Heart right ventricle (tissue), 16 donors: ENCODE results near the gene EFTUD2. TPM values are rescaled to one million over a fixed set of nuclear protein-coding genes. Genes with fewer than 3 reads are reported as not detected.
A peak's percentile ranks its signal among the peaks of the same experiment; 100 is the strongest.

Experiments
- ATAC-seq, 8 donors: fragments of 200-7000 bp; cut with Tn5 transposase; one replicate each; pipeline ENCODE4 v1.9.1; 2020; ENCODE audit warnings: mild to moderate bottlenecking in 8 of 8, moderate library complexity in 8 of 8, moderate number of reproducible peaks in 1 of 8
- DNase-seq, 2 donors: peaks; one replicate each; pipeline ENCODE4 v3.0.0-alpha.2; 2020
- H3K27ac ChIP-seq, 10 donors: fragments of 200-600 bp; sonication (generic) in 2 of 10; one replicate each; pipeline versions ENCODE4 v1.5.0 to v1.8.0; 2020 to 2022; ENCODE audit warnings: mild to moderate bottlenecking in 3 of 10
- H3K27me3 ChIP-seq, 7 donors: fragments of 200-600 bp; one replicate each; pipeline ENCODE4 v1.8.0; 2021 to 2022; ENCODE audit warnings: mild to moderate bottlenecking in 2 of 7
- H3K36me3 ChIP-seq, 9 donors: fragments of 200-600 bp; sonication (generic) in 1 of 9; one replicate each; pipeline versions ENCODE4 v1.5.0 to v1.8.0; 2020 to 2022; ENCODE audit warnings: mild to moderate bottlenecking in 2 of 9
- H3K4me1 ChIP-seq, 9 donors: fragments of 200-600 bp; sonication (generic) in 1 of 9; one replicate each; pipeline versions ENCODE4 v1.5.0 to v1.8.0; 2020 to 2022; ENCODE audit warnings: mild to moderate bottlenecking in 4 of 9
- H3K4me3 ChIP-seq, 10 donors: fragments of 200-600 bp; sonication (generic) in 2 of 10; one replicate each; pipeline versions ENCODE4 v1.5.0 to v1.8.0; 2020 to 2022; ENCODE audit warnings: mild to moderate bottlenecking in 7 of 10, moderate library complexity in 2 of 10
- H3K9me3 ChIP-seq, 11 donors: fragments of 200-600 bp in 10 of 11; sonication (generic) in 2 of 11; one replicate each; pipeline versions ENCODE4 v1.5.0 to v1.8.0; 2013 to 2022; ENCODE audit warnings: mild to moderate bottlenecking in 2 of 11, control low read depth in 1 of 11, moderate library complexity in 1 of 11
- CTCF ChIP-seq, 9 donors: fragments of 200-600 bp; sonication (generic) in 2 of 9; IDR thresholded peaks; one replicate each; pipeline versions ENCODE4 v1.5.0 to v1.8.0; 2021 to 2022; ENCODE audit warnings: antibody characterized with exemption in 9 of 9, mild to moderate bottlenecking in 5 of 9, moderate library complexity in 1 of 9
- WGBS, 2 donors: extraction: QIAGEN DNeasy Blood & Tissue Kit; methylation state at CpG; one replicate each; pipeline ENCODE4 v1.1.7; 2013; ENCODE audit warnings: inconsistent platforms in 1 of 2; 5-methylcytosine and 5-hydroxymethylcytosine counted together
- intact Hi-C, 10 donors: fragments of 100-400 bp; cut with DNase I; formaldehyde crosslinking; loops; one replicate each; pipeline versions ENCODE4 v1.11.1 to v1.14.2; 2022
- polyA plus RNA-seq, 2 donors: library from polyadenylated mRNA; stranded (reverse); fragments of 200-250 nt; gene quantifications; one replicate each; pipeline ENCODE4 v1.2.3, GENCODE V29; 2013
- total RNA-seq, 10 donors: library from RNA; stranded (reverse); fragmentation: NEBNext Ultra II Directional in 3 of 10; extraction: Animal tissue kit (Norgen Biotek cat#: 25700) in 3 of 10; gene quantifications; one replicate each; pipeline versions ENCODE4 v1.2.1 to v1.2.4, GENCODE V29; 2021 to 2023
- donor health status: Arrhythmogenic right ventricular cardiomyopathy.
- donor health status: ischemic (EF 13 %, LVEDD 7.1; RV severe dilation, severe dysfunction).
- donor health status: healthy with polysubstance abuse.
- donor health status: DM: no; HTN: yes; CAD: no.
- donor health status: DM: no; HTN: no; CAD: no.
- donor health status: ischemic (EF 25% LVEDD 6.9; RV normal size, moderate dysfunction).
- donor health status: ischemic (EF 25% LVEDD 5.7; RV mildly dilated, moderate dysfunction).
- donor health status: healthy.
- donor health status: DM: yes; HTN: yes; CAD: no.
- donor health status: Ischemic cardiomyopathy.
- donor health status: ischemic (EF 35%, LVEDD 5.7; RV mildly dilated, moderate dysfunction).
- donor health status: nonischemic (EF 11% LVEDD 7.7; RV severe dilation, severe dysfunction).
- donor health status: DM: yes; HTN: yes; CAD: no.
- donor health status: PGD.
- donor health status: ischemic (EF 29% LVEDD 5.4; RV normal size, mild dysfunction).
- donor health status: nonischemic (EF 23%, LVEDD 6.1; RV moderate dilation, normal function).

The EFTUD2 gene
- total and polyA plus RNA-seq, 12 donors, result 21.6 to 78.2 (median 61.5) TPM

- no peak for TF ChIP-seq CTCF (IDR thresholded peaks at IDR 0.05)
- Histone ChIP-seq H3K4me3 (peak overlapping the region; percentile 61 to 88 (median 74)), H3K4me1 (peaks cover 0 to 36% (median 27%) of the 10 kb centered on the region in 9 donors), H3K36me3 (peaks cover 0 to 32% (median 8%) of the 10 kb centered on the region in 9 donors), H3K27ac (peak overlapping the region; percentile 84 to 99 (median 96)), H3K27me3 (no peaks in the 10 kb centered on the region), H3K9me3 (no peaks in the 10 kb centered on the region)
- ATAC-seq (no peak), DNase-seq (no peak)
- WGBS, 2 donors, result 0% methylated on average over 7 of the region's 7 CpGs
- intact Hi-C loops, result no loop called here
Measured at GRCh38 chr17:44898768-44899073, 524 bp downstream of the EFTUD2 start.

DNA sequence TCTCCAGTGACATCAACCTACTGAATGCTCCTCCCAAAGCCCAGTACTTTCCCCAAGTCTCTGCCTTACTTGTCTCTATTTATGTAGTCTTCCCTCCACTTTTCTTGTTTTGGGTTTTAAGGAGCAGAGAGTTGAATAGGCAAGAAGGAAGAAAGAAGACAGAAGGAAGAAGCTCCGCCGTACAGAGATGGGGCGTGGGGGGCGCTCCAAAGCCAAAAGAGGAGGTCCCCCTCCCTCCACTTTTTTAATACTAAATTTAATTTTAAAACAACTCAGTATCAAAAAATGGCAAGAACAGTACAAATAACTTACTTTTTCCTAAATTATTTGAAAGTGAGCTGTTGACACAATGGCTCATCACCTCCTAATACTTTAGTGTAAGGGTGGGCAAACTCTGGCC is 4.6 kb downstream of the EFTUD2 start:
- ATAC-seq (no peak), DNase-seq (no peak)
- Histone ChIP-seq H3K9me3 (no peaks in the 10 kb centered on the region), H3K36me3 (peaks cover 0 to 67% (median 33%) of the 10 kb centered on the region in 9 donors), H3K27me3 (no peaks in the 10 kb centered on the region), H3K4me1 (peaks cover 0 to 25% (median 18%) of the 10 kb centered on the region in 9 donors), H3K27ac (no peak overlapping the region), H3K4me3 (no peak overlapping the region)
- intact Hi-C loops, result no loop called here
- WGBS, 2 donors, result 92 to 96% methylated on average over 4 of the region's 4 CpGs
- TF ChIP-seq CTCF (IDR thresholded peaks at IDR 0.05), result no peak

GRCh38 chr17:44892250-44892649 is 7.0 kb downstream of the EFTUD2 start:
- Histone ChIP-seq H3K4me3 (no peak overlapping the region), H3K27me3 (no peaks in the 10 kb centered on the region), H3K36me3 (peaks cover 0 to 83% (median 33%) of the 10 kb centered on the region in 9 donors), H3K4me1 (peaks cover 0 to 31% (median 9%) of the 10 kb centered on the region in 9 donors), H3K9me3 (no peaks in the 10 kb centered on the region), H3K27ac (no peak overlapping the region)
- intact Hi-C loops, result no loop called here
- ATAC-seq (no peak), DNase-seq (no peak)
- no peak for TF ChIP-seq CTCF (IDR thresholded peaks at IDR 0.05)

DNA sequence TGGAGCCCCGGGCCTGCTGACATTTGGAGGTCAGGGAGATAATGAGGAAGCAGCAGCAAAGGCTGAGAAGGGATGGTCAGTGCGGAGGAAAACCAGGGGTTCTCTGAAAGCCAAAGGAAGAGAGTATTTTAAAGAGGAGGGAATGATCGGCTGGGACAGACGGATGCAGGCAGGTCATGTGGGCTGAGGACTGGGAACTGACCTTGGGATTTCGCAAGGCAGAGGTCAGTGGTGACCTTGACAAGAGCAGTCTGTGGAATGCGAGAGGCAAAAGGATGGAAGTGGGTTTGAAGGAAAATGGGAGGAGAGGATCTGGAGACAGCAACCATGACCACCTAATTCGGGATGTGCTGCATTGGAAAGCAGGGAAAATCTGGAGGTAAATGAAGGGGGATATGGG is 10.2 kb downstream of the EFTUD2 start:
- peak in 1 of 8 donors; percentile 50 for ATAC-seq
- TF ChIP-seq CTCF (IDR thresholded peaks at IDR 0.05), result no peak
- Histone ChIP-seq H3K4me3 (no peak overlapping the region), H3K4me1 (peaks cover 0 to 33% (median 8%) of the 10 kb centered on the region in 9 donors), H3K27me3 (no peaks in the 10 kb centered on the region), H3K36me3 (peaks cover 0 to 91% (median 46%) of the 10 kb centered on the region in 9 donors), H3K9me3 (no peaks in the 10 kb centered on the region), H3K27ac (no peak overlapping the region)
- DNase-seq, result no peak
- 50 to 61% methylated on average over 7 of the region's 7 CpGs for WGBS, 2 donors
- intact Hi-C loops, result no loop called here
